HG03354 (cell line): ENCODE results near the gene RAD52.

Experiments used
- ATAC-seq: cut with Tn5 transposase; IDR thresholded peaks from one replicate; pipeline ENCODE4 v1.9.1; 2021; ENCODE audit warnings: mild to moderate bottlenecking; ENCODE audit not compliant: unreplicated experiment, poor library complexity, severe bottlenecking

The RAD52 gene

DNA sequence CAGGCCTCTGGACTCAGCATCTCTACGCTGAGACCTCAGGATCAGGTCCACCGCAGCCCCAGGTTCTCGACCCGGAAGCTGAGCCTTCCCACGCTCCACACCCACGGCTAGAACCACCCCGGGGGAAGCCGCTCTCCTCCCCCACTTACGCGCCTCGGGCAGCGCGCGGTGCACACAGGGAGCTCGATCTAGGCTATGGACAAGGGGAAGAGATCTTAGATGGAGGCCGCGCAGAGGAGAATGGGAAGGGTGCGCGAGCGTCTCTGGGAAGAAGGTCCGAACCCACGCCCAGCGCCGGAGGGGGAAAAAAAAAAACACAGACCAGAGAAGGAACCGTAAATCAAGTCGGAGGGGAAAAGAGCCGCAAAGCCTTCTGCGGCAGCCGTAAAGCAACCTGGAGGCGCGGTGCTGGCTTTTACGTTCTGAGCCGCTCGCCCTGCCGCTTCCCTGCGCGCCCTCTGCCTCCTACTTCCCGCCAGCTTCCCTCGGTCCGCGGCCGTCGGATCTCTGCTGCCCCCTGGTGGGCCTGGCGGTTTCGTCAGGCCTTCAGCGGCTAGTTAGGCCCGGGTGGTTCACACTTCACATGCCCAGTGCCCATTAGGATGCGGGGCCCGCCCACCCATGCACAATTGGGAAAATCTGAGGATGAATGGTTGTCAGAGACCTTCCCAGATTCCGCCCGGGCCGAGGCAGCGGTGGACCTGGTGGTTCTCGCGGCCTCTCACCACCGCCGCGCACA, at the start of gene RAD52:
Gene RAD52, minus strand, starts transcription at position 242 of the 739 bp plus-strand sequence. CDS start 16,636 bp downstream, outside the sequence.
- peak; percentile 85 for ATAC-seq

DNA sequence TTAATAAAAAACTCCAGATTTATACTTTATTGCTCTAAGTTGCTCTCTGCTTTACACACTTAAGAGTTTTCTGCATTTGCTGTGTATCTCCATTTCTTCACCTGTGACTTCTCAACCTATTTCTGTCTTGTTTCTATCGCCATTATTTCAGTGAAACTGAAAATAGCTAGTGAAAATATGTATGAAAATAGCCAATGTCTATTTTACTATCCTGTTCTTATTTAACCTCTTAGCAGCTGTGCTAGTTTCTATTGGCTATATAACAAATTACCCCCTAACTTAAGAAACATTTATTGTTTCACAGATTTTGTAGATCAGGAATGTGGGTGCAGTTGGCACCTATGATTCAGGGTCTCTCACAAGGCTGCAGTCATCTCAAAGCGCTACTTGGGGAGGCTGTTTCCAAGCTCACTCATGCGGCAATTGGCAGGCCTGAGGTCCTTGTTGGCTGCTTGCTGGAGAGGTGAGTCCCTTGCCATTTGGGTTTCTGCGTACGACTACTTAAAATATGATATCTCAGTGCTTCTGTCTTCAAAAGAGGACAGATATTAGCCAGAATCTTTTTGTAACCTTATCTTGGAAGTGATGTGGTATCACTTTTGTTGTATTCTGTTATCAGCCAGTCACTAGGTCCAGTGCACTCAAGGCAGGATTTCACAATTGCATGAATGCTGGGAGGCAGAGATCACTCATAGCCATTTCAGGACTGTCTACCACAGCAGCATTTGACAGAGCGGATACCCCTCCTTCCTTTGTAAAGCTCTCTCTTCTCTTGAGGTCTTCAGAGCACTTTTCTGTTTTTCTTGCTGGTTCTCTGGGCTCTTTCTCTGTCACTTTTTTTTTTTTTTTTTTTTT, 48.8 kb upstream of the RAD52 start:
- peak; percentile 79 for ATAC-seq

DNA sequence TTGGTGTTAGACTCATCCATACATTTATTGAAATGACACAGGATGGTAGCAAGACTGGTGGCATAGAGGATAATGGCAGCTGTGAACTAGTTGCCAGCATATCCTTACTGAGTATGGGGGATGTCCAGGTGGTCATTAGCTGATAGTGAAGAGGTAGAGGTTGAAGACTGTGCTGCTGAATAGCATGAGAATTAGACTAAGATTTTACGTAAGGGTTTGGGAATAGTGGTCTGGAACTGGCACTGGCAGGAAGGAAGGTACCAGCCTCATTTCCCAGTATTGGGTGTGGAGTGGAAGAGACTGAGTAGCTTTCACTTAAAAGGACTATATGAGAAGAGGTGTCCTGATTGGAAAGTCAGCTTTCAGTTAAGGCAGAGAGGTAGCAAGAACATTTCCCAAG, 48.0 kb upstream of the RAD52 start:
- no peak for ATAC-seq

DNA sequence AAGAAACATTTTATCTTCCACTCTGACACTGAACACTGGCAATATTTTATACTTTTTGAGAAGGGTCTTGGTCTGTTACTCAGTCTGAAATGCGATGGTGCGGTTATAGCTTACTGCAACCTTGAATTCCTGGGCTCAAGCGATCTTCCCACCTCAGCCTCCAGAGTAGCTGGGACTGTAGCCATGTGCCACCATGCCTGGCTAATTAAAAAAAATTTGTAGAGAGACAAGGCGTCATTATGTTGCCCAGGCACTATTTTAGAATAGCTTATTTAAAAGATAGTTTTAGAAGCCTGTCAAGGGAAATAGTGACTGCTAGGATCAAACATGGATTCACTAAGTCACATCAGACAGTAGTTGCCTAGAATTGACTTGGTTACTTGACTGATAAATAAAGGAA, 47.4 kb upstream of the RAD52 start:
- no peak for ATAC-seq

DNA sequence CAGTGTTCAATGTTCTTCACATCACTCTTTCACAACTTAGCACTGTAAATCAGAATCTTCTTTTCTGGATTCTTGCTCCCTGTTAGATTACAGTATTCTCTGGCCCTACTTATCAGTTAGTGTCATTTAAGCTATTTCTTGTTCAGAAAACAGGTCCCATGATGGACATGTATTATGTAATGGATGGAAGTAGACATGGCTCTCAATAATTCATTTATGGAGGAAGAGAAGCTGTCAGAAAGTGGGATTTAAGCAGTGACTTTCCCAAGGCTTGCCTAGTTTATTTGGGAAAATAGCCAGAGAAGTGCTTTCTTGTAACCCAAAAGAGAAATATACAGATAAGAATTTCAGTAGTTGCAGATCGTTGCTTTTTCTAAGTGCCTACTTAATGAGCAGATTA, 43.2 kb upstream of the RAD52 start:
- no peak for ATAC-seq

DNA sequence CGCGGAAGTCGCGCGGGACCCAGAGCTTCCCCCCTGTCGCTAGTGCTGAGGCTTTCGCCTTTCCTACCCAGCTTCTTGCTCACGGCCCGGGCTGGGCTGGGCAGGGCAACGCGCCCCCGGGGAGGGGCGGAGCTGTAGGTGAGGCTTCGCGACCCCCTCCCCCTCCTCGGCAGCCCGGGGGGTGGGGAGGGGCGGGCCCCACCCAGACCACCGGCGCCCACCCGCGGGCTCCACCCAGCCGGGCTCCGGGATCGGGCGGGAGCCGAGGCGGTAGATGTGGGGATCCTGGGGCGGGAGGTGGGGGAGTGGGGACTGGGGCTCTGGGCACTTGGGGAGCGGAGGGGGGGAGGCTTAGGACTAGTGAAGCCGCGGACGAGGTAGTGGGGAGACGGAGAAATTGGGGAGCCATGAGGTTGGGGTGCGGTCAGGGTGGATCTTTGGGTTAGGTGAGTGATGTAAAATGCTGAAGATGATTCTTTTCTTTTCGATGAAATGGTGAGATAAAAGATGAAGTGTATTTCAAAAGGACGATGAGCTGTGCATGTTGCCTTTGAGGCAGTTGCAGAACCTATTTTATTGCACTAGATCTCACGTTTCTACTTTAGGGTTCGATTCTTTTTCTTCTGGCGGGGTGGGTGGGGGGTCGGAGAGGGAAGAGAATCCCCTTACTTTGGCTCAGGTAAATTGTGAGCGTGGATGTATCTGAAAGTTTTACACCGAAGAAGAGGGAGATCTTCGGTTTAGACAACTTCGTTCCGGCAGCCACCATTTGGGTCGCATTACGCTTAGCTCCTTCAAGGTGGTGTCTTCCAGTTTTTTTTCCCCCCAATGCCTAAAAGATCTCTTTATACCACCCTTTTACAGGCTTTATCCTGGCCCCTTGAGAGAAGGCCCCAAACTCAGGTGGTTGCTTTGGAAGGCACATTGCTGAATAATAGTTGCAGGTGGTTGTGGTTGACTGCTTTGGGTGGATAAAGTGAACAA, 42.1 kb upstream of the RAD52 start:
- peak; percentile 54 for ATAC-seq

DNA sequence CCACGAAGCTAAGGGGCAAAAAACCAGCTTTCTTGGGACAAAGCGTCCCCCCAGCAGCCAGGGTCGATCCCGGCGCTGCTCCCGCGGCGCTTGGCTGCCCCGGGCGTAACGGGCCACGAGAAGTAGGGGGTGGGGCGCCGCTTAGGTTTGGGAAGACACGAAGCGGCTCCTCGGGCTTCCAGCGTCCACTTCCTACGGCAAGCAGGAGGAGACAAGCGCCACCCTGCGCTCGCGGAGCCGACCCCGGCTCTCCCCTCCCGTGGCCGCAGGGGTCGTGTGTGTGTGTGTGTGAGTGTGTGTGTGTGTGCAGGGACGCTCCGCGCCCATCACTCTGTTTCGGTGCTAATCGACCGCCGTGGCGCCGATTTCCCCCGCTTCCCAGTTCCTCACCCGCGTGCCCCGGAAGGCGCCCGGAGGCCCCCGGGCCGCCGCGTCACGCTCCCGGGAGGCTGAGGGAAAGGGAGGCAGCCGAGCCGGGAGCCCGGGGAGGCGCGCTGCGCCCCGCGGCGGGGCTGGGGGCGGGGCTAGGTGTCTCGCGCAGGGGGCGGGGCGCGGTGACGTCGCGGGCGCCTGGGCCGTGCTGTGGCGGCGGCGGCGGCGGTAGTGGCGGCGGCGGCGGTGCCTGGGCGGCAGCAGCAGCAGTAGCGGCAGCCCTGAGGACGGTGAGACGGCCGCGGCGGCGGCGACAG, 41.3 kb upstream of the RAD52 start, which contains the start of gene ERC1:
Gene ERC1, plus strand, starts transcription at position 563 of the 689 bp plus-strand sequence. CDS start 36,681 bp downstream, outside the sequence.
- ATAC-seq, result peak; percentile 85

DNA sequence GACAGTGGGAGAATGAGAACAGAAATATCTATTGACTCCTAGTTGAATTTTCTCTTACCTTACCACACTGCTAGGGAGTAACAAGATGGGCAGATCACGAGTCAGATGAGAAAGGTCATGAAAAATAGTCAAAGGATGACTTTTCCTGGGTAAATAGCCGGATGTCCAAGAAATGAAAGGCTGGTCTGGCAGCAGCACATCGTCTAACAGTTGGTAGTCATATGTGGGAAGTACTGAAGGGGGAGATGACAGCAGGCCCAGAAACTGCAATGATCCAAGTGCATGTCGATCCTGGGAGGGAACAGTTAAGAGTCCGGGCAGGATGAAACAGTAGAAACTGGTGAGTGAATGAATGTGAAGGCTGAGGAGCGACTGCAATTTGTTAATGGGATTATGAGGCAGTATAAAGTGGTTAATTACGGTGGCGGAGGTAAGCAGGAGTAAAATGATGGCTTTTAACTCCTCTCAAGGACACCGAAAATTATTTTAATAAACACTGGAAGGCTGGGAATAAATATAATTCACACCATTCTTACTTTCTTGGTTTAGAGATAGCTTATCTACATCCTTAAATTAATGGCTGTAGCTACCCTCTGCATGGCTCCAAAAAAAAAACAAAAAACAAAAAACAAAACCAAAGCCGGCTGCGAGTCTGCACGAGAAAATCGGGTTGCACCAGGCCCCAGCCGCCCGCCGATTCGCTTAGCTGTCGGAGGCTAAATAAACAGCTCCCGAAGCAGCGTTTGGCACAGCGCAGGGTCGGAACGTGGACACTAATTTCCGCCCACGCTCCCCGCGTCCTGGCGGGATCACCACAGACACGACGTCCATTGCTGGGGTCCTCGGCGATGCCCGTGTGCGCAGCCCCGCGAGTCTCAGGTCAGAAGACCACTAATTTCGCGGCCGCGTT, 40.5 kb upstream of the RAD52 start:
- ATAC-seq, result peak; percentile 26

DNA sequence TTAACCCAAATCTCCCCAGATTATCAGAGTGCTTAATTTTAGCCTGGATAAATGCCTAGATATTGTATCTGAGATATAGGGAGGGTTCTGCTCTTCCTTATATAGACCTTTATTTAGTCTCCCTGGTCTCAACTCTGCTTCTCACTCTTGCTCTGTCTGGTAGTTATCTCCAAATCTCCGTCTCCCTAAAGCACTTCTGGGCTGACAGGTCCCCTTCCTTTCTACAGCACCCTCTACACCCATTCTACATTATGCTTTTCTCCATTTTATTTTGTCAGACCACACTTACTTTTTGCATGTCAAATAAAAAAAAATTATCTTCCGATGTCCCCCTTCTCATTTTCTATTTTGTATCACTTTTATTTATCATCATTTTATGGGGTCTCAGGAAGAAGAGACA, 39.6 kb upstream of the RAD52 start:
- no peak for ATAC-seq

DNA sequence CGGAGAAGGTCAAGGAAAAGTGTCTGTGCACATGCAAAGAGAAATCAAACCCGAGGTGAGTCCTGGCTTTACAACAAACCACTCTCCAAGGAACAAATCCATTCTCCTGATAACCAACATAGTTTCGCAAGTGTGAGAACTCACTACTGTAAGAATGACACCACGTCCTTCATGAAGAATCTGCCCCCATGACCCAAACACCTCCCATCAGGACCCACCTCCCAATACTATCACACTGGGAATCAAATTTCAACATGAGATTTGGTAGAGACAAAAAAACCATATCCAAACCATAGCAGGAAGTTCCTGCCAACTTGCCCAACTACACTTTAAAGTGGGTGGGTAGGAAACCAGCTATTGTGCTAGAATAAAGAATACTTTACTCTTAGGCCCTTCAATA, 39.2 kb upstream of the RAD52 start:
- ATAC-seq, result no peak

DNA sequence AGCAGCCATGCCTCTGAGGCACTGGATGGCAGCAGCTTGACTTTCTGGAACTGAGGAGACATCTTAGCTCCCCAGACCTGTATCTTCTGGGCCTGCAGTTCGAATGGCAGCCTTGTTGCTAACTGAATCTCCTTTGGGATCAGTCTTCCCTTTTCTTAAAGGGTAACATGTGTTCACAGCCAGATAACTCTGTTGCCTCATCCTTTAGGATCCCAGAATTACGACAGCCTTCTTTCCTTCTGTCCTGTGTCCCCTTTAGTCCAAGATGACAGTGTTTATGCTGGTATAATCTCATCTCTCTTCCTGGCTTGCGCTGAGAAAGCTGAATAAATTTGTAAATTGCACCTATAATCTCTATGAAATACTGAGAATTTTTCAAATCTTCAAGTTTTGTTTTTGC, 32.5 kb upstream of the RAD52 start:
- ATAC-seq, result no peak

DNA sequence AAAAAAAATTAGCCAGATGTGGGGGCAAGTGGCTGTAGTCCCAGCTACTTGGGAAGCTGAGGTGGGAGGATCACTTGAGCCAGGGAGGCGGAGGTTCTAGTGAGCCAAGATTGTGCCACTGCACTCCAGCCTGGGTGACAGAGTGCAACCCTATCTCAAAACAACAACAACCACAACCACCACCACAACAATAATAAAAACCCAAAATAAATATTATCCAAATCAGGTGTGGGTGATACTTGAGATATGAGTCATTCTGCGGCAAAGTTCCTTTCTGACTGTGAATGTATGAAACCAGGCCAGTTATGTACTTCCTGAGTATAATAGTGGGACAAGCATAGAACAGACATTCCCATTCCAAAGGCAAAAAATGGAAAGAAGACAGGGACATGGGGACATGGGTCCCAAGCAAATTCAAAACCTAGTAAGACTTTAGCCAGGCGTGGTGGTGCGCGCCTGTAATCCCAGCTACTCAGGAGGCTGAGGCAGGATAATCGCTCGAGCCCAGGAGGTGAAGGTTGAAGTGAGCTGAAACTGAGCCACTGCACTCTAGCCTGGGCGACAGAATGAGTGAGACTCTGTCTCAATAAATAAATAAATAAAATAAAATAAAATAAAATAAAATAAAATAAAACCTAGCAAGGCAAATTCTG, 31.8 kb upstream of the RAD52 start:
- peak; percentile 57 for ATAC-seq

DNA sequence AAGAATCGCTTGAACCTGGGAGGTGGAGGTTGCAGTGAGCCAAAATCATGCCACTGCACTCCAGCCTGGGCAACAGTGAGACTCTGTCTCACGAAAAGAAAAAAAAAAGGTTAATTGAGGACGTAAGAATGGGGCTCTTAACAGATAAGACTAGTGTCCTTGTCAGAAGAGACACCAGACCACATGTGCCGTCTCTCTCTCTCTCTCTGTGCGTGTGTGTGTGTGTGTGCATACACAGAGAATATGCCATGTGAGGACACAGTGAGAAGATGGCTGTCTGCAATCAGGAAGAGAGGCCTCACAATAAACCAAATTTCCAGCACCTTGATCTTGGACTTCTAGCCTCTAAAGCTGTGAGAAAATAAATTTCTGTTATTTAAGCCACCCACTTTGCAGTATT, 29.9 kb upstream of the RAD52 start:
- no peak for ATAC-seq

DNA sequence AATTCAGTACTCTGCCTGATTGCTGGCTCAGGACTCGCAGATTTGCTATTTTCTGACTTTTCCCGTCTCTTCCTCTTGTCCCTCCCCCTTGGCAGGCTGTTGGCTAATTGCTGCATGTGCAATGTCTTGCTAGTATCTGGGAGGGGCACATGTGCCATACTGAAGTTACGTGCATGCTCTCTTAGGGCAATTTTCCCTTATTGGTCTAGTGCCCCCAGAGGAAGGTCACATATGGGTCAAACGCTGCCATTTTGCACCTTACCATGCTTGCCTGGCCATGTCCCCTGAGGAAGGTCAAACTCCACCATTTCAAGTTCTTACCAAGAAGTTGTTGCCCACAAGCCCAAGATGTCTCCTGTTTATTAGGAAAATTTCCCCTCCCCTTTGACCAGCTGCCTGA, 27.7 kb upstream of the RAD52 start:
- ATAC-seq, result no peak

DNA sequence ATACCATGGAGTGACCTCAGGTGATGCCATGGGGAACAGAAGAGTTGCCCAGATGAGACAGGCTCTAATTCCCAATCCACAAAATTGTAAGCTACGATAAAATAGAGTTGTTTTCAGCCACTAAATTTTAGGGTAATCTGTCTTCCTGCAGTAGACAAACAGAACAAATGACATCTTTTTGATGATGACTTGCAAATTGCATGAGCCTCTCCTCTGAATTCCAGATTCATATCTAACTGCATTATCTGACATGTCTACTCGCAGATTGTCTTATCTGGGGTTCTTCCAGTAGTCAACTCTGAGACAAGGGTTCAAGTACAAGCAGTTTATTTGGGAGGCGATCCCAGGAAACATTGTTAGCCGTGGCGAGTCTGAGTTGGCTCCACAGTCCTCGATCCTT, 27.1 kb upstream of the RAD52 start:
- no peak for ATAC-seq

DNA sequence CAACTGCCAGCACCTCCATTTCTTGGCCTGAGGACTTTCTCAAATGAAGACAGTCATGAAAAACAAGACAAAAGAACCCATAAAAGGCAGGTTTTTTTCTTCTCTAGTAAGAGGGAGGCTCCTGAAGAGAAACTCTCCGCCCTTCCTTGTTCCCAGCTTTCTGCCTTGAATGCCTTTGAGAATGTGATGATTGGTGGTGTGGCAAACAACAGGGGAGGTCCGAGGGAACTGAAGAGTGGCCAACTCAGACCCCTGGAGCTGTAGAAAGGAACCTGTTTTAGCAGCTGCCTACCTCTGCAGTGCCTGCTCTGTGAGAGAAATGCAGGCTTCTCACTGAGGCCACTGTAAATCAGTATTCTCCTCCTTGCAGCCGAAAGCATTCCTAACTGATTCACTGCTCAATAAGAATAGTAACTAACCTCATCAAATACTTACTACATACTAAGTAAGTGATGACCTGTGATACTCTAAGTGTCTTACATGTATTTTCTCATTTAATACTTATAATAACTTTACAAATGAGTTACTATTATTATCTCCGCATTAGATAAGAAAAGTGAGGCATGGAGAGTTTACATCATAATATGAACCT, 24.9 kb upstream of the RAD52 start:
- ATAC-seq, result no peak

DNA sequence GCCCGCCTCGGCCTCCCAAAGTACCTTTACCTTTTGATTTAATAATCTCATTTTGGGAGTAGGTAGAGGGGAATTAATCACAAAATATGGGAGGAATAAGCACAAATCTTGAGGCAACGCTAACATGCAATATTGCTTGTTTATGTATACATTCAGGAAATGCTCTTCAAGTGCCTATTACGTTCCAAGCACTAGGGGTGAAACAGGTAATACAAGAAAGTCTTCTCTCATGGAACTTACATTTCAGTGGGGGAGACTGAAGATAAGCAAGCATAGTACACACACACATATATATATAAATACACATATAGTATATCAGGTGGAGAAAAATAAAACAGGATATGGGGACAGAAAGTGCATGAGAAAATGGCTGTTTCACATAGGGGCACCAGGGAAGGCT, 22.5 kb upstream of the RAD52 start:
- ATAC-seq, result no peak
